Upper lobe of left lung (tissue), 4 donors: ENCODE data around the gene NUMBL.
"Not testable (repeated sequence)": the region's sequence is repeated elsewhere in the genome, so short reads cannot be mapped to it uniquely, and the experiment has no call there.

ENCODE experiments used
- EP300 ChIP-seq, 4 donors: sonication (generic); formaldehyde crosslinking; IDR thresholded peaks; one replicate each; pipeline ENCODE4 v1.5.1; 2017; ENCODE audit warnings: antibody characterized with exemption in 4 of 4, control low read depth in 2 of 4
- POLR2A ChIP-seq, 4 donors: fragments of 450-650 bp; IDR thresholded peaks; one replicate each; pipeline ENCODE4 v1.5.1; 2016 to 2017; ENCODE audit warnings: antibody characterized with exemption in 4 of 4, mild to moderate bottlenecking in 2 of 4
- POLR2AphosphoS5 ChIP-seq, 2 donors: sonication (generic); formaldehyde crosslinking; IDR thresholded peaks; one replicate each; pipeline ENCODE4 v1.5.1; 2017; ENCODE audit warnings: antibody characterized with exemption in 2 of 2
- TF ChIP-seq, protein P1 (sequence below), 6 experiments: fragments of 450-650 bp in 4 of 6; fragments of 200-600 bp in 2 of 6; sonication (generic) in 2 of 6; IDR thresholded peaks; one replicate each; pipeline ENCODE4 v1.5.1; 2016 to 2019; ENCODE audit warnings: antibody characterized with exemption in 6 of 6

- TF ChIP-seq POLR2AphosphoS5, EP300, POLR2A (IDR thresholded peaks at IDR 0.05): not testable (repeated sequence)
- TF ChIP-seq, protein P1, sequence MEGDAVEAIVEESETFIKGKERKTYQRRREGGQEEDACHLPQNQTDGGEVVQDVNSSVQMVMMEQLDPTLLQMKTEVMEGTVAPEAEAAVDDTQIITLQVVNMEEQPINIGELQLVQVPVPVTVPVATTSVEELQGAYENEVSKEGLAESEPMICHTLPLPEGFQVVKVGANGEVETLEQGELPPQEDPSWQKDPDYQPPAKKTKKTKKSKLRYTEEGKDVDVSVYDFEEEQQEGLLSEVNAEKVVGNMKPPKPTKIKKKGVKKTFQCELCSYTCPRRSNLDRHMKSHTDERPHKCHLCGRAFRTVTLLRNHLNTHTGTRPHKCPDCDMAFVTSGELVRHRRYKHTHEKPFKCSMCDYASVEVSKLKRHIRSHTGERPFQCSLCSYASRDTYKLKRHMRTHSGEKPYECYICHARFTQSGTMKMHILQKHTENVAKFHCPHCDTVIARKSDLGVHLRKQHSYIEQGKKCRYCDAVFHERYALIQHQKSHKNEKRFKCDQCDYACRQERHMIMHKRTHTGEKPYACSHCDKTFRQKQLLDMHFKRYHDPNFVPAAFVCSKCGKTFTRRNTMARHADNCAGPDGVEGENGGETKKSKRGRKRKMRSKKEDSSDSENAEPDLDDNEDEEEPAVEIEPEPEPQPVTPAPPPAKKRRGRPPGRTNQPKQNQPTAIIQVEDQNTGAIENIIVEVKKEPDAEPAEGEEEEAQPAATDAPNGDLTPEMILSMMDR (IDR thresholded peaks at IDR 0.05) = not testable (repeated sequence)
Measured at GRCh38 chr19:40649903-40650675, 40.4 kb downstream of the NUMBL start.
